ENCODE measurements around the gene SLC13A3.

GRCh38 chr20:46622165-46622564 lies 29.1 kb downstream of the SLC13A3 start:
- TF ChIP-seq CTCF (conservative IDR thresholded peaks at IDR 0.05; ENCODE audit: low read depth, low read length) (no peak), RFX5 (IDR thresholded peaks at IDR 0.05; ENCODE audit: low read depth, low read length) (no peak)
